Ramos (cell line): ENCODE data around the gene MYOM1.

Source experiments
- in situ Hi-C: fragments of 300-500 bp; cut with MboI; formaldehyde crosslinking; loops from one replicate; pipeline ENCODE4 v1.14.3; 2022; ENCODE audit warnings: low sequenced_read_pairs; ENCODE audit not compliant: unreplicated experiment

MYOM1 gene

GRCh38 chr18:3250237-3251107, 30.7 kb upstream of the MYOM1 start:
- in situ Hi-C loops, result no loop called here

- in situ Hi-C loops, result loop anchor here (10.0 kb wide), 1 partner anchor 314 kb away; no protein-coding TSS in a partner anchor
These were observed 29.0 kb upstream of the MYOM1 start for GRCh38 chr18:3248658-3249359.

- in situ Hi-C loops, result loop anchor here (10.0 kb wide), 1 partner anchor 313 kb away; no protein-coding TSS in a partner anchor
These were observed 28.4 kb upstream of the MYOM1 start for GRCh38 chr18:3248062-3248657.

DNA sequence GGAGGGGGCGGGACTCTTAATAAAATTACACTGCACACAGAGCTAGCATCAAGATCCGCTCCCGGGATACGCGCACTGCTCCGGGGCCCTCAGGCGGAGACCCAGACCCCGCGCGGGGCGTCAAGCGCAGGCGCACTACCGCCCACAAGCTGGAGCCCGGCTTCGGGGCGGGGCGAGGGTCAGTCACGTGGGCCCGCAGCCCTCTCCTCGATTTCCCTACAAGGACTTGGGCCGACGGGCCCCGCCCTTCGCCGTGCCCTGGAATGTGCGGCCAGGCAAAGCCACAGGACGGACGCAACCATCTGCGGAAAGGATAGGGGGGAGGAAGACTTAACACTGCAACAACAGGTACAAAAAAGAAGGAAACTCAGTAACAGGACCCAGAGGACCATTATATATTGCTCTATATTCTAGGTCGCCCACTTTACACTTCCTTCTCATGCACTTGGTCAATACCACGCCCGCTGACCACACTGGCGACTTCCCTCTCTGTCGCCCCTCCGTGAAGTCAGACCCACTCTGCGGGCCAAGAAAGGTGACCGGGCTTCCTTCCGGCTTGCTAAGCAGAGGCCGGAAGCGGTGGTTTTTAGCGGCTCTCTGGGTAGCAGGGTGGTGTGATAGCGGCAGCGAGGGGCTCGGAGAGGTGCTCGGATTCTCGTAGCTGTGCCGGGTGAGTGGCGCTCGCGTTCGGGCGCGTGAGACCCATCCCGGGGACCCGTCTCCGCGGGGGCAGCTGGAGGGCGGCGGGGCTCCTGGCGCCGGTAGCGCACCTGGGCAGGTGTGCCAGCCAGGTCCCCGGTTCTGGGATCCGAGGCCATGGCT, 27.7 kb upstream of the MYOM1 start, which contains the start of gene MYL12A:
MYL12A (plus strand) TSS at position 562 of the 822 bp plus-strand sequence. CDS start 5,447 bp downstream, outside the sequence.
- in situ Hi-C loops, result loop anchor here (10.0 kb wide), 1 partner anchor 313 kb away; no protein-coding TSS in a partner anchor

GRCh38 chr18:3246635-3247239, 27.0 kb upstream of the MYOM1 start:
- in situ Hi-C loops, result loop anchor here (10.0 kb wide), 1 partner anchor 312 kb away; no protein-coding TSS in a partner anchor

- in situ Hi-C loops, result loop anchor here (10.0 kb wide), 1 partner anchor 311 kb away; no protein-coding TSS in a partner anchor
These were observed 26.3 kb upstream of the MYOM1 start for GRCh38 chr18:3245853-3246634.

- in situ Hi-C loops, result loop anchor here (10.0 kb wide), 1 partner anchor 310 kb away; no protein-coding TSS in a partner anchor
These were observed 25.4 kb upstream of the MYOM1 start for GRCh38 chr18:3245185-3245564.

DNA sequence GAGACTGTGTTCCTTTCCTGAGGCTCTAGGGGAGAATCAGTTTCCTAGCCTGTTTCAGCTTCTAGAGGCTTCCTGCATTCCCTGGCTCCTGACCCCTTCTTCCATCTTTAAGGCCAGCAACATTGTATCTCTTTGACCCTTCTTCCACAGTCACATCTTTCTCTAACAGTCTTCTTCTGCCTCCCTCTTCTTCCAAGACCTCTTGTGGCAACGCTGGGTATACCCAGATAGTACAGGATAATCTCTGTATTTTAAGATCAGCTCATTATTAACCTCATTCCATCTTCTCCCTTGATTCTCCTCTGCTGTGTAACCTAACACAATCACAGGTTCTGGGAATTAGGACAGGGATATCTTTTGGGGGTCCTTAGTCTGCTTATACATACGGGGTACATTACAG, 19.0 kb upstream of the MYOM1 start:
- in situ Hi-C loops, result no loop called here

- in situ Hi-C loops, result no loop called here
These were observed 16.7 kb upstream of the MYOM1 start for GRCh38 chr18:3236470-3236869.

DNA sequence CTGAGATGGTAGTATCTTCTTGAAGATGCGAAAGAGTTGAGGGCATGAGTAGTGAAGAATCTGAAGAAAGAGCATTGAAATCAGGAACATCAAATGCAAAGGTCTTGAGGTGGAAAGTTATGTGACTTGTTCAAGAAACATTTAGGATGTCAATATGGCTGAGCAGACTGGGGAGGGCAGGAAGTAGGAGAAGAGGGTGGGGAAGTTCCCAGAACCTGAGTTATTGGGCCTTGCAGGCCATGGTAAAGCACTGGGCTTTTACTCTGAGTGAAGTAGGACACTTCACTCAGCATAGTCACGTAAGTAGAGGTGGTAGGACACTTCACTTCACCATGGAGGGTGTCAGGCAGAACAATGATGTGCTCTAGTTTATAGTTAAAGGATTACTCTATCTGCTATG, 16.1 kb upstream of the MYOM1 start:
- in situ Hi-C loops, result no loop called here

DNA sequence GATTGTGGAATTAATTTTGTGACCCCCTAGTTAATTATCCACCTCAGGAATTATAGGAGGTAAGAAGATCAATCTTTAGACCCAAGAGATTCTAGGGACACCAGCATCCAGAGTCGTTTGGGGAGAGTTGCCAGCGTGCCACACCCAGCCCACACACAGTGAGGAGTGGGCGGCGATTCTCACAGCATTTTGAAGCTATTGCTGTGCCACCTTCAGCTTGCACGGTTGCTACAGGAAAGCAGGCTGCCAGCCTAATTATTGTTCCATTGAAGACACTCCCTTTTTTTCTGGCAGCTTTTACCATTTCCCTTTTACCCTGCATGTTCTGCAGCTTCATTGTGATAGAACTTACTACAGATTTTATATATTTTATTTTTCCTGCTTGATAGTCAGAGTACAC, 14.7 kb upstream of the MYOM1 start:
- in situ Hi-C loops, result no loop called here

GRCh38 chr18:3233433-3234168, 13.8 kb upstream of the MYOM1 start:
- in situ Hi-C loops, result no loop called here

- in situ Hi-C loops, result no loop called here
These were observed 13.2 kb upstream of the MYOM1 start for GRCh38 chr18:3233004-3233403.

DNA sequence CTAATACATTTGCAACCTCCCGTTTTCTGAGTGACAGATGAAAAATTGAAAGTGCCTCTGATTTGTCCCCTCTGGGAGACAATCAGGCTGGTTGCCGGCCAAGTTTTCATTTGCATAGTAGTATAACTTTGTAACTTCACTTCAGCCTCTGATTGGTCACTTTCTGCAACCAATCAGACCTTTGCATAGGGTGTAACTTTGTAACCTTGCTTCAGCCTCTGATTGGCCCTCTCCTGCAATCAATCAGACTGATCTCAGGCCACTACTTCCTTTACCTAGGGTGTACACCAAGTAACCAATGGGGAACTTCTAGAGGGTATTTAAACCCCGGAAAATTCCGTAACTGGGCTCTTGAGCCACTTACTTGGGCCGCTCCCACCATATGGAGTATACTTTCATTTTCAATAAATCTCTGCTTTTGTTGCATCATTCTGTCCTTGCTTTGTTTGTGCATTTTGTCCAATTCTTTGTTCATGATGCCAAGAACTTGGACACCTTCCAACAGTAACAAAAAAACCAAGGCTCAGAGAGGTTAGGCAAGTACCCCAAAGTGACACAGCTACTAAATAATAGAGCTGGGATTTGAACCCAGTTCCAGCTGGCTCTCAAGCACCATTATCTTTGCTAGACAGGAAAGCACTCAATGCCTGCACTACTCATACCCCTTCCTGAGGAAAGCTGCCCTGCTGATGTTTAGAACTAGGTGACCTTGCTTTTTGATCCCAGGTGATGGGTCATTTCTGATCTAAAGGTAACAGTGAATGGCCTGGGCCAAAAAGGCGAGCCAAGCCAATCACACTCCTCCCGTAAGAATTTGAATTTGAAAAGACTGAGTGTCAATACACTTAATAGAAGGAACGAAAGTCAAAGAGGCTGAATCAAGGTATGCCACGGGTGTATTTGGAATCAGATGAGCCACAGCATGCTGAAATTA, 10.9 kb upstream of the MYOM1 start:
- in situ Hi-C loops, result no loop called here

DNA sequence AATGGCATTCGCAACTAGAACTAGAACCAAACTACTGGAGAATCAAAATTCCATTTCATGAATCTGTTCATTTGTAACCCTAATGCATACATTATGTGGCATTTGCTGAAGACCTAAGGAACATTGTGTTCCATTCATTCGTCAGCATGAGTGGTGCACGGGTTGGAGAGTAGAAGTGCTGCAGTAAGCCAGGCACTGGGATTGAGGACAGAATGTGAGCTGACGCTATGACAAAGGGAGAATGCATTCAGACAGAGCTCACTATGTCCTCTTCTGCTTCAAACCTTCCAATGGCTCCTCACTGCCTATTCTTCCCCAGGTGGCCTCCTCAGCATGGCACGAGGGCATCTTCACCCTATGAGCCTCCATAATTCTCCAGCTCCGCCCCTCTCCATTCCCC, 6.3 kb upstream of the MYOM1 start:
- in situ Hi-C loops, result no loop called here

- in situ Hi-C loops, result no loop called here
These were observed 5.8 kb upstream of the MYOM1 start for GRCh38 chr18:3225588-3225987.

DNA sequence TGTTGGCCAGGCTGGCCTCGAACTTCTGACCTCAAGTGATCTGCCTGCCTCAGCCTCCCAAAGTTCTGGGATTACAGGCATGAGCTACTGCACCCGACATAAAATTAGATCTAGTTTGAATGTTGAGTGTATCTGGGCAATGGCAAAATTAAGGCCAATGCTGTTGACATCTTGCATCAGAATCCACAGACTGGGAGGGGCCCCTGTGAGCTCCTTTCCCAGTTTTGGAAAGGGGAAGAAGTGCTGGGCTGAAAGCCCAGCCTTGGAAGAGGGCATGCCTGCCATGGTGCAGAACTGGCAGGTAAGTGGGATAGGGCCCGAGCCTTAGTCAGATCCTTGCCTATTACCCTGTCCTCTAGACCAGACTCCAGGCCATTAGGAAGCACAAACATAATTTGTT, 4.5 kb upstream of the MYOM1 start:
- in situ Hi-C loops, result no loop called here
